Heart right ventricle (tissue), 16 donors: ENCODE measurements around the gene HAUS5. TPM values are rescaled to one million over a fixed set of nuclear protein-coding genes. Genes with fewer than 3 reads are reported as not detected.

Source experiments
- ATAC-seq, 8 donors: fragments of 200-7000 bp; cut with Tn5 transposase; one replicate each; pipeline ENCODE4 v1.9.1; 2020; ENCODE audit warnings: mild to moderate bottlenecking in 8 of 8, moderate library complexity in 8 of 8, moderate number of reproducible peaks in 1 of 8
- DNase-seq, 2 donors: peaks; one replicate each; pipeline ENCODE4 v3.0.0-alpha.2; 2020
- H3K27ac ChIP-seq, 10 donors: fragments of 200-600 bp; sonication (generic) in 2 of 10; one replicate each; pipeline versions ENCODE4 v1.5.0 to v1.8.0; 2020 to 2022; ENCODE audit warnings: mild to moderate bottlenecking in 3 of 10
- H3K27me3 ChIP-seq, 7 donors: fragments of 200-600 bp; one replicate each; pipeline ENCODE4 v1.8.0; 2021 to 2022; ENCODE audit warnings: mild to moderate bottlenecking in 2 of 7
- H3K36me3 ChIP-seq, 9 donors: fragments of 200-600 bp; sonication (generic) in 1 of 9; one replicate each; pipeline versions ENCODE4 v1.5.0 to v1.8.0; 2020 to 2022; ENCODE audit warnings: mild to moderate bottlenecking in 2 of 9
- H3K4me1 ChIP-seq, 9 donors: fragments of 200-600 bp; sonication (generic) in 1 of 9; one replicate each; pipeline versions ENCODE4 v1.5.0 to v1.8.0; 2020 to 2022; ENCODE audit warnings: mild to moderate bottlenecking in 4 of 9
- H3K4me3 ChIP-seq, 10 donors: fragments of 200-600 bp; sonication (generic) in 2 of 10; one replicate each; pipeline versions ENCODE4 v1.5.0 to v1.8.0; 2020 to 2022; ENCODE audit warnings: mild to moderate bottlenecking in 7 of 10, moderate library complexity in 2 of 10
- H3K9me3 ChIP-seq, 11 donors: fragments of 200-600 bp in 10 of 11; sonication (generic) in 2 of 11; one replicate each; pipeline versions ENCODE4 v1.5.0 to v1.8.0; 2013 to 2022; ENCODE audit warnings: mild to moderate bottlenecking in 2 of 11, control low read depth in 1 of 11, moderate library complexity in 1 of 11
- WGBS, 2 donors: extraction: QIAGEN DNeasy Blood & Tissue Kit; methylation state at CpG; one replicate each; pipeline ENCODE4 v1.1.7; 2013; ENCODE audit warnings: inconsistent platforms in 1 of 2; 5-methylcytosine and 5-hydroxymethylcytosine counted together
- intact Hi-C, 10 donors: fragments of 100-400 bp; cut with DNase I; formaldehyde crosslinking; loops; one replicate each; pipeline versions ENCODE4 v1.11.1 to v1.14.2; 2022
- polyA plus RNA-seq, 2 donors: library from polyadenylated mRNA; stranded (reverse); fragments of 200-250 nt; gene quantifications; one replicate each; pipeline ENCODE4 v1.2.3, GENCODE V29; 2013
- total RNA-seq, 10 donors: library from RNA; stranded (reverse); fragmentation: NEBNext Ultra II Directional in 3 of 10; extraction: Animal tissue kit (Norgen Biotek cat#: 25700) in 3 of 10; gene quantifications; one replicate each; pipeline versions ENCODE4 v1.2.1 to v1.2.4, GENCODE V29; 2021 to 2023
- TF ChIP-seq, protein P1 (sequence below), 9 donors: fragments of 200-600 bp; sonication (generic) in 2 of 9; IDR thresholded peaks; one replicate each; pipeline versions ENCODE4 v1.5.0 to v1.8.0; 2021 to 2022; ENCODE audit warnings: antibody characterized with exemption in 9 of 9, mild to moderate bottlenecking in 5 of 9, moderate library complexity in 1 of 9
- donor health status: Arrhythmogenic right ventricular cardiomyopathy.
- donor health status: ischemic (EF 13 %, LVEDD 7.1; RV severe dilation, severe dysfunction).
- donor health status: healthy with polysubstance abuse.
- donor health status: DM: no; HTN: yes; CAD: no.
- donor health status: DM: no; HTN: no; CAD: no.
- donor health status: ischemic (EF 25% LVEDD 6.9; RV normal size, moderate dysfunction).
- donor health status: ischemic (EF 25% LVEDD 5.7; RV mildly dilated, moderate dysfunction).
- donor health status: healthy.
- donor health status: DM: yes; HTN: yes; CAD: no.
- donor health status: Ischemic cardiomyopathy.
- donor health status: ischemic (EF 35%, LVEDD 5.7; RV mildly dilated, moderate dysfunction).
- donor health status: nonischemic (EF 11% LVEDD 7.7; RV severe dilation, severe dysfunction).
- donor health status: DM: yes; HTN: yes; CAD: no.
- donor health status: PGD.
- donor health status: ischemic (EF 29% LVEDD 5.4; RV normal size, mild dysfunction).
- donor health status: nonischemic (EF 23%, LVEDD 6.1; RV moderate dilation, normal function).

Gene HAUS5
- total and polyA plus RNA-seq, 12 donors: 3.2 to 14.1 (median 4.8) TPM

DNA sequence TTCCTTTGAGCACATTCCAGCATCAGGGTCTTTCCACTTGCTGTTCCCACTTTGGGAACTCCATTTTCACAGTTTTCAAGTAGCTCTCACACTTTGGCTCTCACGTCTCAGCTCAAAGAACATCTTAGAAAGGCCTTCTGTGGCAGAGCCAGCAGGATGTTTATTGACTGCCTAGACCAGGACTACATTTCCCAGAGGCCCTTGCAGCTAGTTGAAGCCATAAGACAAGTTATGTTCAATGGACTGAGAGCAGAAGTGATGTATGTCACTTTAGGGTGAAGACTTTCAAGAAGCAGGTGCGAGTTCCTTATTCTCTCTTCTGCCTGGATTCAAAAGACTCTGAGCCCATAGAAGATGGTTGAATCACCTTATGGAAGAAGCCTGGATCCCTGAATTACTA, 4.3 kb upstream of the HAUS5 start:
- Histone ChIP-seq H3K4me3 (no peak overlapping the region), H3K27me3 (no peaks in the 10 kb centered on the region), H3K9me3 (peaks cover 0 to 22% (median 5%) of the 10 kb centered on the region in 11 donors), H3K27ac (no peak overlapping the region), H3K36me3 (no peaks in the 10 kb centered on the region), H3K4me1 (peaks cover 4 to 21% (median 12%) of the 10 kb centered on the region in 9 donors)
- ATAC-seq: no peak
- 79 to 83% methylated on average over 2 of the region's 2 CpGs for WGBS, 2 donors
- intact Hi-C loops: no loop called here
- no peak for DNase-seq
- TF ChIP-seq, protein P1, sequence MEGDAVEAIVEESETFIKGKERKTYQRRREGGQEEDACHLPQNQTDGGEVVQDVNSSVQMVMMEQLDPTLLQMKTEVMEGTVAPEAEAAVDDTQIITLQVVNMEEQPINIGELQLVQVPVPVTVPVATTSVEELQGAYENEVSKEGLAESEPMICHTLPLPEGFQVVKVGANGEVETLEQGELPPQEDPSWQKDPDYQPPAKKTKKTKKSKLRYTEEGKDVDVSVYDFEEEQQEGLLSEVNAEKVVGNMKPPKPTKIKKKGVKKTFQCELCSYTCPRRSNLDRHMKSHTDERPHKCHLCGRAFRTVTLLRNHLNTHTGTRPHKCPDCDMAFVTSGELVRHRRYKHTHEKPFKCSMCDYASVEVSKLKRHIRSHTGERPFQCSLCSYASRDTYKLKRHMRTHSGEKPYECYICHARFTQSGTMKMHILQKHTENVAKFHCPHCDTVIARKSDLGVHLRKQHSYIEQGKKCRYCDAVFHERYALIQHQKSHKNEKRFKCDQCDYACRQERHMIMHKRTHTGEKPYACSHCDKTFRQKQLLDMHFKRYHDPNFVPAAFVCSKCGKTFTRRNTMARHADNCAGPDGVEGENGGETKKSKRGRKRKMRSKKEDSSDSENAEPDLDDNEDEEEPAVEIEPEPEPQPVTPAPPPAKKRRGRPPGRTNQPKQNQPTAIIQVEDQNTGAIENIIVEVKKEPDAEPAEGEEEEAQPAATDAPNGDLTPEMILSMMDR (IDR thresholded peaks at IDR 0.05): no peak

DNA sequence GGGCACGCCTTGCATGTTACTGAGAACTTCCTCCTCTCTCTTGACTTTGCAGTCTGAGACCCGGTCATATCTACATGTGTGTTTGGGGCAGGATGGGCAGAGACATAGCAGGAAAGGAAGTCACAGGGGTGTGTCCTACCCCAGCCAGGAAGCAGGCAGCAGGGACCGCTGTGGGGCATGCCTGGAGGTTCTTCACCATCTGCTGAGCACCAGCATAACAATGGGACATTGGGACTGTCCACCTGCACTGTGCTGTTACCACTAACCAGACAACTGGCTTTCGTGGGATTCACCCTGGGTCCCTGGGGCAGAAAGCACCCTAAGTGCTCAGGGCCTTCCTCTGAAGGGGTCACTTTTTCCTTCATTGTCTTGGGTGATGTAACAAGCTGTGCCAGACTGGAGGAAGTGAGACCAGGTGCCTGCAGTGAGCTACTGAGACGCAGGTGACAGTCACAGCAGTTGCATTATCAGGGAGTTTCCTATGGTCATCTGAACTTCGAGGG, 2.6 kb upstream of the HAUS5 start:
- no peak for ATAC-seq
- intact Hi-C loops: loop anchor here in 2 of 10 donors (5.0 kb wide), 2 partner anchors 58 to 63 kb away; partner anchors contain the start of gene TMEM147 (in 1 of the 2)
- no peak for DNase-seq
- peaks cover 0 to 22% (median 5%) of the 10 kb centered on the region in 11 donors for H3K9me3 ChIP-seq
- H3K27ac ChIP-seq: peak overlapping the region in 1 of 10 donors; percentile 51
- TF ChIP-seq, protein P1 (IDR thresholded peaks at IDR 0.05): no peak
- no peaks in the 10 kb centered on the region for H3K27me3 ChIP-seq
- WGBS, 2 donors: 58 to 66% methylated on average over 6 of the region's 6 CpGs
- peaks cover 0 to under 1% (median 0%) of the 10 kb centered on the region in 9 donors for H3K36me3 ChIP-seq
- peaks cover 4 to 24% (median 12%) of the 10 kb centered on the region in 9 donors for H3K4me1 ChIP-seq
- H3K4me3 ChIP-seq: no peak overlapping the region

DNA sequence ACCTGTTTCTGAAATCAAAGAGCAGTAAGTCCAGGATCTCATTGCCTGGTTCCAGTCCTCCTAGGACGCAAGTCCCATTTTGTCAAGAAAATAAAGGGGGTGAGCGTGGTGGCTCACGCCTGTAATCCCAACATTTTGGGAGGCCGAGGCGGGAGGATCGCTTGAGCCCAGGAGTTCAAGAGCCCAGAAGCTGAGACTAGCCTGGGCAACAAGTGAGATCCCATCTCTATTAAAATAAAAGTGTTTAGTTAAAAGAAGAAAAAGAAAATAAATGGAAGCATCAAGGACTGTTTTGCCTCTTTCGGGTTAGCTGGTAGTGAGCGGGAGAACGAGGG, 344 bp upstream of the HAUS5 start:
- H3K27me3 ChIP-seq: no peaks in the 10 kb centered on the region
- intact Hi-C loops: loop anchor here in 2 of 10 donors (5.0 kb wide), 2 partner anchors 60 to 65 kb away; partner anchors contain the start of gene TMEM147 (in 1 of the 2)
- TF ChIP-seq, protein P1 (IDR thresholded peaks at IDR 0.05): no peak
- peaks cover 4 to 24% (median 12%) of the 10 kb centered on the region in 9 donors for H3K4me1 ChIP-seq
- peak overlapping the region; percentile 59 to 95 (median 72) for H3K4me3 ChIP-seq
- H3K36me3 ChIP-seq: peaks cover 0 to 20% (median 0%) of the 10 kb centered on the region in 9 donors
- DNase-seq (no peak), ATAC-seq (no peak)
- peaks cover 0 to 17% (median 4%) of the 10 kb centered on the region in 11 donors for H3K9me3 ChIP-seq
- 32 to 33% methylated on average over 9 of the region's 9 CpGs for WGBS, 2 donors
- peak overlapping the region in 7 of 10 donors; percentile 9 to 87 (median 61) for H3K27ac ChIP-seq

DNA sequence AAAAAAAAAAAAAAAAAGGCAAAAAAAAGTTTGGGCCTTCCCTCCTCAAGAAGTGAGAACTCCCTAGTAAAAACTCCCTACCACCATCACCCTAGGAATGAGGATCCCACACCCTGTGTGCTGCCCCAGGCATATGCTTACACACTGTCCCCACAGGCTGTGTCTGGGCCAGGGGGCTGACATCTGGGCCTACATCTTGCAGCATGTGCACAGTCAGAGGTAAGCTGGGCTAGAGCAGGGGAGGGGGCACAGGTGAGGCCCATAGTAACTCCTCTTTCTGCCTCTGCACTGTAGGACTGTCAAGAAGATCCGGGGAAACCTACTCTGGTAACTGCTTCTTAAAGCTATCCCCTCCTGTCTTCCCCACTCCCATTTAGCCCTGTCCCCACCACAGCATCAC, 1.0 kb downstream of the HAUS5 start:
- 82 to 85% methylated on average over 1 of the region's 1 CpG for WGBS, 2 donors
- H3K36me3 ChIP-seq: peaks cover 0 to 33% (median 0%) of the 10 kb centered on the region in 9 donors
- DNase-seq (no peak), ATAC-seq (no peak)
- intact Hi-C loops: loop anchor here in 2 of 10 donors (5.0 kb wide), 2 partner anchors 61 to 66 kb away; partner anchors contain the start of gene TMEM147 (in 1 of the 2)
- peaks cover 4 to 24% (median 12%) of the 10 kb centered on the region in 9 donors for H3K4me1 ChIP-seq
- H3K9me3 ChIP-seq: peaks cover 0 to 3% (median 0%) of the 10 kb centered on the region in 11 donors
- TF ChIP-seq, protein P1 (IDR thresholded peaks at IDR 0.05): no peak
- H3K4me3 ChIP-seq: no peak overlapping the region
- H3K27me3 ChIP-seq: no peaks in the 10 kb centered on the region
- H3K27ac ChIP-seq: no peak overlapping the region
